Measurements from ENCODE around the gene UBL4B. TPM values are rescaled to one million over a fixed set of nuclear protein-coding genes. Genes with fewer than 3 reads are reported as not detected.

Gene UBL4B
- total RNA-seq, 1 donor, result not detected

GRCh38 chr1:110135246-110135645 lies 23.0 kb downstream of the UBL4B start:
- no peak overlapping the region for H3K4me3 ChIP-seq (ENCODE audit: low read depth, low read length)
- no peak for DNase-seq (ENCODE audit: low read depth)
- TF ChIP-seq CTCF (IDR thresholded peaks at IDR 0.05; ENCODE audit: insufficient read depth, low read length), result no peak

- no peak for DNase-seq (ENCODE audit: low read depth)
- H3K4me3 ChIP-seq (ENCODE audit: low read depth, low read length), result no peak overlapping the region
Observed at GRCh38 chr1:110135666-110136065, 23.4 kb downstream of the UBL4B start.

GRCh38 chr1:110136911-110137310 lies 24.7 kb downstream of the UBL4B start:
- no peak for TF ChIP-seq CTCF (IDR thresholded peaks at IDR 0.05; ENCODE audit: insufficient read depth, low read length)
- peak; percentile 15 for DNase-seq (ENCODE audit: low read depth)
- no peak overlapping the region for H3K4me3 ChIP-seq (ENCODE audit: low read depth, low read length)

More at GRCh38 chr1:110135666-110136065, 23.4 kb downstream of the UBL4B start:
- TF ChIP-seq CTCF (IDR thresholded peaks at IDR 0.05; ENCODE audit: insufficient read depth, low read length), result no peak

GRCh38 chr1:110138956-110139355 lies 26.7 kb downstream of the UBL4B start:
- no peak for TF ChIP-seq CTCF (IDR thresholded peaks at IDR 0.05; ENCODE audit: insufficient read depth, low read length)
- H3K4me3 ChIP-seq (ENCODE audit: low read depth, low read length), result no peak overlapping the region
- DNase-seq (ENCODE audit: low read depth), result no peak

GRCh38 chr1:110144366-110144765 lies 32.1 kb downstream of the UBL4B start:
- DNase-seq (ENCODE audit: low read depth), result no peak
- no peak for TF ChIP-seq CTCF (IDR thresholded peaks at IDR 0.05; ENCODE audit: insufficient read depth, low read length)
- no peak overlapping the region for H3K4me3 ChIP-seq (ENCODE audit: low read depth, low read length)

GRCh38 chr1:110148961-110149360 lies 36.7 kb downstream of the UBL4B start:
- TF ChIP-seq CTCF (IDR thresholded peaks at IDR 0.05; ENCODE audit: insufficient read depth, low read length), result peak; percentile 26
- no peak for DNase-seq (ENCODE audit: low read depth)
- H3K4me3 ChIP-seq (ENCODE audit: low read depth, low read length), result no peak overlapping the region

Data from fibroblast of the aortic adventitia (primary cell).